Measurements from ENCODE around the gene PHKB. TPM values are rescaled to one million over a fixed set of nuclear protein-coding genes. Genes with fewer than 3 reads are reported as not detected.

Gene PHKB
- total RNA-seq, 1 donor from 2014 or later = 49.6 TPM

GRCh38 chr16:47732122-47732521 is 271.0 kb downstream of the PHKB start:
- TF ChIP-seq EZH2 (IDR thresholded peaks at IDR 0.05; ENCODE audit: insufficient read depth, low read length) (no peak), CTCF (IDR thresholded peaks at IDR 0.05; ENCODE audit: insufficient read depth, low read depth, low read length) (no peak)
- Histone ChIP-seq H3K9ac (ENCODE audit: low read length) (peak overlapping the region; percentile 28), H3K27me3 (ENCODE audit: insufficient read depth, low read length) (no peaks in the 10 kb centered on the region), H3K4me2 (ENCODE audit: low read length) (peak overlapping the region; percentile 75), H3K27ac (ENCODE audit: low read depth, low read length) (peak overlapping the region; percentile 83), H2AFZ (ENCODE audit: low read depth, low read length) (no peak overlapping the region), H4K20me1 (ENCODE audit: insufficient read depth, low read length) (no peaks in the 10 kb centered on the region), H3K79me2 (ENCODE audit: insufficient read depth, low read length) (no peaks in the 10 kb centered on the region), H3K9me3 (ENCODE audit: insufficient read depth, low read depth, low read length) (no peaks in the 10 kb centered on the region), H3K36me3 (ENCODE audit: insufficient read depth, low read length) (no peaks in the 10 kb centered on the region), H3K4me3 (ENCODE audit: insufficient read depth, low read depth, low read length) (peak overlapping the region; percentile 14), H3K4me1 (ENCODE audit: insufficient read depth, low read length) (peaks cover 27% of the 10 kb centered on the region)
- FAIRE-seq (no peak), DNase-seq (ENCODE audit: low read depth) (no peak)
- H3K36me3 Mint-ChIP-seq (ENCODE audit: low read depth, unreplicated experiment) = no peaks in the 10 kb centered on the region
- peak overlapping the region; percentile 54 for H3K27ac Mint-ChIP-seq (ENCODE audit: unreplicated experiment)
- peaks cover 25% of the 10 kb centered on the region for H3K4me1 Mint-ChIP-seq (ENCODE audit: low read depth, unreplicated experiment)
- H3K4me3 Mint-ChIP-seq (ENCODE audit: unreplicated experiment) = no peak overlapping the region
- H3K9me3 Mint-ChIP-seq (ENCODE audit: unreplicated experiment) = no peaks in the 10 kb centered on the region
- no peaks in the 10 kb centered on the region for H3K27me3 Mint-ChIP-seq (ENCODE audit: low read depth, unreplicated experiment)

- H3K36me3 ChIP-seq (ENCODE audit: insufficient read depth, low read length) = no peaks in the 10 kb centered on the region
- H3K4me3 Mint-ChIP-seq (ENCODE audit: unreplicated experiment) = no peak overlapping the region
- H3K4me1 ChIP-seq (ENCODE audit: insufficient read depth, low read length) = peaks cover 27% of the 10 kb centered on the region
- H3K36me3 Mint-ChIP-seq (ENCODE audit: low read depth, unreplicated experiment) = no peaks in the 10 kb centered on the region
- H3K4me2 ChIP-seq (ENCODE audit: low read length) = peak overlapping the region; percentile 75
- no peaks in the 10 kb centered on the region for H3K9me3 Mint-ChIP-seq (ENCODE audit: unreplicated experiment)
- no peaks in the 10 kb centered on the region for H4K20me1 ChIP-seq (ENCODE audit: insufficient read depth, low read length)
- H3K27ac ChIP-seq (ENCODE audit: low read depth, low read length) = peak overlapping the region; percentile 83
- peak overlapping the region; percentile 47 for H3K9ac ChIP-seq (ENCODE audit: low read length)
- FAIRE-seq (no peak), DNase-seq (ENCODE audit: low read depth) (peak; percentile 99)
- peak overlapping the region; percentile 14 for H3K4me3 ChIP-seq (ENCODE audit: insufficient read depth, low read depth, low read length)
- H3K4me1 Mint-ChIP-seq (ENCODE audit: low read depth, unreplicated experiment) = peaks cover 25% of the 10 kb centered on the region
- no peaks in the 10 kb centered on the region for H3K79me2 ChIP-seq (ENCODE audit: insufficient read depth, low read length)
- no peaks in the 10 kb centered on the region for H3K9me3 ChIP-seq (ENCODE audit: insufficient read depth, low read depth, low read length)
- TF ChIP-seq EZH2 (IDR thresholded peaks at IDR 0.05; ENCODE audit: insufficient read depth, low read length) (no peak), CTCF (IDR thresholded peaks at IDR 0.05; ENCODE audit: insufficient read depth, low read depth, low read length) (no peak)
- H3K27me3 Mint-ChIP-seq (ENCODE audit: low read depth, unreplicated experiment) = no peaks in the 10 kb centered on the region
- no peaks in the 10 kb centered on the region for H3K27me3 ChIP-seq (ENCODE audit: insufficient read depth, low read length)
- peak overlapping the region; percentile 67 for H3K27ac Mint-ChIP-seq (ENCODE audit: unreplicated experiment)
- H2AFZ ChIP-seq (ENCODE audit: low read depth, low read length) = no peak overlapping the region
These were observed 271.5 kb downstream of the PHKB start for GRCh38 chr16:47732523-47733111.

- no peaks in the 10 kb centered on the region for H3K27me3 Mint-ChIP-seq (ENCODE audit: low read depth, unreplicated experiment)
- Histone ChIP-seq H2AFZ (ENCODE audit: low read depth, low read length) (no peak overlapping the region), H3K9me3 (ENCODE audit: insufficient read depth, low read depth, low read length) (no peaks in the 10 kb centered on the region), H3K4me3 (ENCODE audit: insufficient read depth, low read depth, low read length) (no peak overlapping the region), H3K79me2 (ENCODE audit: insufficient read depth, low read length) (no peaks in the 10 kb centered on the region), H3K9ac (ENCODE audit: low read length) (no peak overlapping the region), H3K4me2 (ENCODE audit: low read length) (no peak overlapping the region), H3K27ac (ENCODE audit: low read depth, low read length) (no peak overlapping the region), H3K27me3 (ENCODE audit: insufficient read depth, low read length) (no peaks in the 10 kb centered on the region), H3K4me1 (ENCODE audit: insufficient read depth, low read length) (peaks cover 27% of the 10 kb centered on the region), H4K20me1 (ENCODE audit: insufficient read depth, low read length) (no peaks in the 10 kb centered on the region), H3K36me3 (ENCODE audit: insufficient read depth, low read length) (no peaks in the 10 kb centered on the region)
- H3K36me3 Mint-ChIP-seq (ENCODE audit: low read depth, unreplicated experiment) = no peaks in the 10 kb centered on the region
- no peak for DNase-seq (ENCODE audit: low read depth)
- H3K4me1 Mint-ChIP-seq (ENCODE audit: low read depth, unreplicated experiment) = peaks cover 25% of the 10 kb centered on the region
- TF ChIP-seq EZH2 (IDR thresholded peaks at IDR 0.05; ENCODE audit: insufficient read depth, low read length) = no peak
- no peak for TF ChIP-seq CTCF (IDR thresholded peaks at IDR 0.05; ENCODE audit: insufficient read depth, low read depth, low read length)
- H3K27ac Mint-ChIP-seq (ENCODE audit: unreplicated experiment) = no peak overlapping the region
- no peaks in the 10 kb centered on the region for H3K9me3 Mint-ChIP-seq (ENCODE audit: unreplicated experiment)
- no peak for FAIRE-seq
- H3K4me3 Mint-ChIP-seq (ENCODE audit: unreplicated experiment) = no peak overlapping the region
These were observed 273.1 kb downstream of the PHKB start for GRCh38 chr16:47734081-47734857.
